HepG2 (cell line): ENCODE measurements around the gene CAPN3. TPM values are rescaled to one million over a fixed set of nuclear protein-coding genes. Genes with fewer than 3 reads are reported as not detected.
A peak's percentile ranks its signal among the peaks of the same experiment; 100 is the strongest.

Experiments used
- ATAC-seq: fragments of 200-7000 bp; cut with Tn5 transposase; 3 replicates; pipeline ENCODE4 v1.9.1; 2020; ENCODE audit warnings: mild to moderate bottlenecking, moderate library complexity
- BruUV-seq: library from RNA; stranded (reverse); fragments of 400-500 nt; replicated peaks from 2 replicates; lab custom pipeline; 2021; lab: Mats Ljungman, UMichigan
- CTCF ChIA-PET: fragments of 300-600 bp; formaldehyde crosslinking; extraction: SDS; loops from one replicate; lab custom pipeline; 2021; ENCODE audit warnings: low total read pairs, inconsistent platforms, low intra/inter-chr PET ratio; lab: Yijun Ruan, JAX
- POLR2A ChIA-PET: fragments of 350-600 bp; sonication (Branson Sonifier 250); formaldehyde crosslinking; loops from one replicate; lab custom pipeline; 2020; ENCODE audit warnings: antibody characterized with exemption, inconsistent platforms; lab: Yijun Ruan, JAX
- DNase-seq: peaks from one replicate; pipeline ENCODE4 v3.0.0-alpha.2; 2015; ENCODE audit warnings: low spot score
- FAIRE-seq: peaks from 3 replicates; lab custom pipeline; 2011; peaks lifted over from hg19 to GRCh38; lab: Jason Lieb, UNC
- H2AFZ ChIP-seq: one replicate; pipeline ENCODE4 v1.6.1; 2011; ENCODE audit warnings: low read length, inconsistent platforms
- H3K27ac ChIP-seq: fragments of 300-600 bp; 3 replicates; pipeline ENCODE4 v1.8.0; 2011; ENCODE audit warnings: mixed run types, mild to moderate bottlenecking, mixed read lengths, low read length, inconsistent platforms; ENCODE audit not compliant: insufficient read depth; ENCODE audit errors: extremely low read length
- H3K27me3 ChIP-seq, 2 experiments: fragments of 200-600 bp in 1 of 2; 2 replicates in 1 of 2; 3 replicates in 1 of 2; pipeline versions ENCODE4 v1.6.0 to v1.8.0; 2011; ENCODE audit warnings: low read length in 2 of 2, mild to moderate bottlenecking in 2 of 2, moderate library complexity in 2 of 2, inconsistent platforms in 1 of 2; ENCODE audit not compliant: insufficient read depth in 2 of 2, control insufficient read depth in 1 of 2
- H3K36me3 ChIP-seq, 2 experiments: fragments of 200-600 bp in 1 of 2; replicated peaks in 1 of 2; 2 replicates in 1 of 2; 3 replicates in 1 of 2; pipeline versions ENCODE4 v1.5.1 to v1.8.0; 2011; ENCODE audit warnings: low read length in 2 of 2, inconsistent platforms in 1 of 2; ENCODE audit not compliant: insufficient read depth in 2 of 2, control insufficient read depth in 1 of 2
- H3K4me1 ChIP-seq: 2 replicates; pipeline ENCODE4 v1.5.1; 2012; ENCODE audit warnings: low read length, inconsistent platforms; ENCODE audit not compliant: insufficient read depth
- H3K4me2 ChIP-seq: 2 replicates; pipeline ENCODE4 v1.6.0; 2011; ENCODE audit warnings: low read depth, low read length, inconsistent platforms
- H3K4me3 ChIP-seq, 3 experiments: fragments of 200-600 bp in 1 of 3; sonication (generic), shearing (Covaris generic) in 1 of 3; replicated peaks in 1 of 3; 2 replicates each; pipeline ENCODE4 v1.5.1; 2011 to 2016; ENCODE audit warnings: low read length in 3 of 3, inconsistent platforms in 2 of 3, low read depth in 2 of 3, mild to moderate bottlenecking in 2 of 3, control low read depth in 1 of 3, mixed read lengths in 1 of 3; ENCODE audit not compliant: insufficient read depth in 1 of 3
- H3K79me2 ChIP-seq: one replicate; pipeline ENCODE4 v1.6.1; 2011; ENCODE audit warnings: low read length, inconsistent platforms; ENCODE audit not compliant: insufficient read depth
- H3K9ac ChIP-seq: 2 replicates; pipeline ENCODE4 v1.6.0; 2011; ENCODE audit warnings: mild to moderate bottlenecking, low read depth, low read length, inconsistent platforms; ENCODE audit not compliant: insufficient read depth
- H3K9me3 ChIP-seq: 2 replicates; pipeline ENCODE4 v1.5.1; 2012; ENCODE audit warnings: mild to moderate bottlenecking, low read length
- H4K20me1 ChIP-seq: 2 replicates; pipeline ENCODE4 v1.6.0; 2011; ENCODE audit warnings: inconsistent platforms, mild to moderate bottlenecking, low read length, moderate library complexity; ENCODE audit not compliant: insufficient read depth
- CHD4 ChIP-seq: fragments of 200-600 bp; sonication (generic); IDR thresholded peaks from 2 replicates; pipeline ENCODE4 v1.7.0; 2017; ENCODE audit warnings: mild to moderate bottlenecking, low read length, borderline replicate concordance
- LCORL ChIP-seq, 2 experiments: fragments of 450-650 bp in 1 of 2; sonication (generic) in 1 of 2; formaldehyde crosslinking in 1 of 2; IDR thresholded peaks; 2 replicates each; pipeline versions ENCODE4 v1.5.0 to v1.6.1; 2017 to 2020; ENCODE audit warnings: antibody characterized with exemption in 1 of 2, missing genetic modification reagents in 1 of 2
- MZF1 ChIP-seq: sonication (generic); formaldehyde crosslinking; IDR thresholded peaks from 2 replicates; pipeline ENCODE4 v1.8.1; 2023; ENCODE audit warnings: mild to moderate bottlenecking, missing genetic modification reagents, borderline replicate concordance
- ZNF709 ChIP-seq: sonication (generic); formaldehyde crosslinking; IDR thresholded peaks from 2 replicates; pipeline ENCODE4 v1.5.0; 2020; ENCODE audit warnings: mild to moderate bottlenecking, missing genetic modification reagents
- ZNF737 ChIP-seq: sonication (generic); formaldehyde crosslinking; IDR thresholded peaks from 2 replicates; pipeline ENCODE4 v1.5.0; 2020; ENCODE audit warnings: missing genetic modification reagents, mild to moderate bottlenecking, borderline replicate concordance
- ZNF776 ChIP-seq: sonication (generic); formaldehyde crosslinking; IDR thresholded peaks from 2 replicates; pipeline ENCODE4 v1.4.0; 2020; ENCODE audit warnings: mild to moderate bottlenecking, missing genetic modification reagents
- ZSCAN25 ChIP-seq: sonication (generic); formaldehyde crosslinking; IDR thresholded peaks from 2 replicates; pipeline ENCODE4 v1.8.0; 2022; ENCODE audit warnings: mild to moderate bottlenecking, missing genetic modification reagents
- WGBS: methylation state at CpG from one replicate; pipeline ENCODE4 v1.1.6; 2017; ENCODE audit warnings: low lambda C conversion rate; 5-methylcytosine and 5-hydroxymethylcytosine counted together
- in situ Hi-C: cut with HindIII; loops from 2 replicates; pipeline ENCODE4 v1.10.0; 2017; ENCODE audit warnings: low pct_unique_long_range_greater_than_20kb; ENCODE audit not compliant: extremely low pct_ligation_motif_present
- intact Hi-C: fragments of 100-400 bp; cut with micrococcal nuclease; formaldehyde crosslinking; loops from one replicate; pipeline ENCODE4 v1.10.0; 2022; ENCODE audit not compliant: unreplicated experiment
- polyA plus RNA-seq, 8 experiments: library from polyadenylated mRNA; depleted of rRNA in 3 of 8; stranded (reverse) in 7 of 8; unstranded in 1 of 8; fragments of >200 nt; fragmentation: Illumina TruSeq in 4 of 8; extraction: Trizol in 4 of 8; gene quantifications; 2 replicates each; pipeline versions ENCODE4 v1.2.1 to v1.2.3, GENCODE V29; 2011 to 2016; ENCODE audit warnings: low read depth in 4 of 8, missing spikeins in 1 of 8, mixed read lengths in 1 of 8; ENCODE audit not compliant: insufficient read depth in 1 of 8
- total RNA-seq, 5 experiments: library from RNA; depleted of rRNA; stranded (reverse); fragments of >200 nt; fragmentation: Illumina TruSeq; extraction: Trizol; gene quantifications; 2 replicates each; pipeline ENCODE4 v1.2.3, GENCODE V29; 2016; ENCODE audit warnings: low read depth in 1 of 5

Gene CAPN3
- total and polyA plus RNA-seq, 2 of the 13 experiments (the other 11 are each of a cell fraction or from before 2014, with no cell fraction given), result 1.3 to 4.6 TPM

DNA sequence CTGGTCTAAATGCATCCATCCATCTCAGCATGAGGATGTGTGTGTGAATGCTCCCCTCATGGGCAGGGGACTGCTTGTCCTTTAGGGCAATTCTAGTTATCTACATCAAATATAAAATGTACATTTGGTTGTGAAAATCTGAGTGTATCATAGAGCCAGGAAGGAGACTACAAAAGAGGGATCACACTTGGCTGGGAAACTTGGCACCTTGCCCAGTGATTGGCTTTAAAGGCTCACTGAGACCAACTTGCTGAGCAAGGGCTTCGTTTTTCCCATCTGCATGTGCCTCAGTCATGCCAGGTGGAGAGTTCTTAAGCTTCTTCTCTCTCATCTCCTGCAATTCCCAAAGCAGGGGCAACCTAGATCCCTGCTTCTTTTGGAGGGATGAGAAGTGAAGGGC is 5.2 kb downstream of the CAPN3 start:
- no peak overlapping the region for H3K9ac ChIP-seq
- WGBS, result 20% methylated on average over 1 of the region's 1 CpG

DNA sequence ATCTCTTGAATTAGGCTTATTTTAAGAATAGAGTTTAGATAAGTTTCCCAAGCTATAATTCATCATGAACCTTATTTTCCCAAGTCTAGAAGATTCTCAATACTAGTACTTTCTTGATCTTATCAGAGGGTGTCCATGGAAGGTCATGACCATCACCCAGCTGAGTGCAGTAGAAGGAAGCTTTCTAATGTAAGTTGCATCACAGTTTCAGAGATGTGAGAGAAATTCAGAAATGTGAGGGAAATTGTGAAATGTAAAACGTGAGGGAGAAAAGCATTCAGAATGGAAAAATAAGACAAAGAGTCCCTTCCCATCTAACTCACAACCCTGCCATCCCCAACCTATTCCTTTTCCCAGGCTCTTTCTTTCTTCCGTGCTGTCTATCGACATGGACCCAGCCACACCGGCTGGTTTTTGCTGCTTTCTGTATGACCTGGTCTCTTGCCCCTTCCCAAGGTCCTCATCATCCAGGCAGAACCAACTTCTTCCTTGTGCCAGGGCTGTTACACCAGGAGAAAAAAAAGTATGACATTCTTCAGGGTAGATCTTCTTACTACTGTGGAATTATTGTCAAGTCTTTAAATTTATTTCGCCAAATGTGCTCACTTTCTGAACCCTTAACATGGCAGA is 6.7 kb downstream of the CAPN3 start:
- in situ Hi-C loops, result no loop called here
- H3K4me3 ChIP-seq, result no peak overlapping the region
- ChIA-PET CTCF (no interaction called here), POLR2A (no interaction called here)
- intact Hi-C loops, result no loop called here
- peaks cover 12% of the 10 kb centered on the region for H3K4me1 ChIP-seq
- H3K9me3 ChIP-seq, result no peaks in the 10 kb centered on the region
- FAIRE-seq (no peak), DNase-seq (no peak), ATAC-seq (no peak)
- 70% methylated on average over 5 of the region's 5 CpGs for WGBS
- H3K27me3 ChIP-seq, result no peaks in the 10 kb centered on the region; a peak in 1 of 5 replicates
- no peaks in the 10 kb centered on the region for H3K79me2 ChIP-seq
- TF ChIP-seq CHD4 (no peak), ZNF709 (CRISPR knock-in tag) (no peak), MZF1 (CRISPR knock-in tag) (no peak), ZSCAN25 (CRISPR knock-in tag) (no peak), ZNF776 (CRISPR knock-in tag) (no peak)
- no peak overlapping the region for H3K27ac ChIP-seq
- no peaks in the 10 kb centered on the region for H4K20me1 ChIP-seq
- H3K4me2 ChIP-seq, result no peak overlapping the region
- no peak overlapping the region for H2AFZ ChIP-seq
- no TSS peak for BruUV-seq
- H3K9ac ChIP-seq, result no peak overlapping the region
- H3K36me3 ChIP-seq, result no peaks in the 10 kb centered on the region

More for the DNA sequence above, 5.2 kb downstream of the CAPN3 start:
- no peaks in the 10 kb centered on the region for H4K20me1 ChIP-seq
- CTCF ChIA-PET, result no interaction called here
- no peaks in the 10 kb centered on the region for H3K79me2 ChIP-seq
- H3K9me3 ChIP-seq, result no peaks in the 10 kb centered on the region
- H3K36me3 ChIP-seq, result no peaks in the 10 kb centered on the region
- no peak overlapping the region for H2AFZ ChIP-seq
- no peak for ATAC-seq
- H3K4me2 ChIP-seq, result no peak overlapping the region
- no peaks in the 10 kb centered on the region for H3K4me1 ChIP-seq
- in situ Hi-C loops, result no loop called here
- no peaks in the 10 kb centered on the region; a peak in 1 of 5 replicates for H3K27me3 ChIP-seq
- no peak overlapping the region for H3K27ac ChIP-seq
- no TSS peak for BruUV-seq
- intact Hi-C loops, result no loop called here
- no peak overlapping the region for H3K4me3 ChIP-seq
- POLR2A ChIA-PET, result no interaction called here
- no peak for DNase-seq
- TF ChIP-seq LCORL (IDR thresholded peaks at IDR 0.05), result peak; percentile 43; the same call in 1 of the 2 replicates
- TF ChIP-seq LCORL (CRISPR knock-in tag; IDR thresholded peaks at IDR 0.05), result no peak
- no peak for TF ChIP-seq ZNF737 (CRISPR knock-in tag)
- no peak for FAIRE-seq
